Measurements from ENCODE around the gene LRRC7. TPM values are rescaled to one million over a fixed set of nuclear protein-coding genes. Genes with fewer than 3 reads are reported as not detected.

LRRC7 gene
- total and polyA plus RNA-seq, 8 donors = 3.4 to 5.9 (median 5.1) TPM; not detected in 2

- peaks cover 0 to 1% of the 10 kb centered on the region in 2 donors for H3K27me3 ChIP-seq
- H3K4me3 ChIP-seq = no peak overlapping the region
- no peaks in the 10 kb centered on the region for H3K36me3 ChIP-seq
- intact Hi-C loops (cut with DNase I) = no loop called here
- no peak for ATAC-seq
- DNase-seq = no peak
- no peaks in the 10 kb centered on the region for H3K4me1 ChIP-seq
- peaks cover 0 to 6% of the 10 kb centered on the region in 2 donors for H3K9me3 ChIP-seq
- TF ChIP-seq CTCF (IDR thresholded peaks at IDR 0.05) = no peak
- no peak overlapping the region for H3K27ac ChIP-seq
These were observed 165.3 kb downstream of the LRRC7 start for GRCh38 chr1:69733061-69733460.

- H3K27me3 ChIP-seq = peaks cover 0 to 5% of the 10 kb centered on the region in 2 donors
- peak; percentile 35 to 50 for TF ChIP-seq CTCF (IDR thresholded peaks at IDR 0.05)
- peak in 2 of 4 donors; percentile 17 to 41 for DNase-seq
- intact Hi-C loops (cut with DNase I) = no loop called here
- H3K27ac ChIP-seq = no peak overlapping the region
- no peaks in the 10 kb centered on the region for H3K36me3 ChIP-seq
- H3K4me3 ChIP-seq = no peak overlapping the region
- H3K4me1 ChIP-seq = no peaks in the 10 kb centered on the region
- H3K9me3 ChIP-seq = no peaks in the 10 kb centered on the region
- peak; percentile 88 for ATAC-seq
These were observed 169.9 kb downstream of the LRRC7 start for GRCh38 chr1:69737527-69738185.

GRCh38 chr1:69738458-69739250 lies 170.9 kb downstream of the LRRC7 start:
- no peak for TF ChIP-seq CTCF (IDR thresholded peaks at IDR 0.05)
- Histone ChIP-seq H3K4me1 (no peaks in the 10 kb centered on the region), H3K27me3 (peaks cover 0 to 5% of the 10 kb centered on the region in 2 donors), H3K4me3 (no peak overlapping the region), H3K36me3 (no peaks in the 10 kb centered on the region), H3K27ac (no peak overlapping the region), H3K9me3 (no peaks in the 10 kb centered on the region)
- ATAC-seq (no peak), DNase-seq (peak in 2 of 4 donors; percentile 24 to 47)
- intact Hi-C loops (cut with DNase I) = no loop called here

- DNase-seq = peak in 2 of 4 donors; percentile 45 to 48
These were observed 171.5 kb downstream of the LRRC7 start for GRCh38 chr1:69739251-69739605.

More at GRCh38 chr1:69739251-69739605, 171.5 kb downstream of the LRRC7 start:
- H3K9me3 ChIP-seq = no peaks in the 10 kb centered on the region
- no peak for ATAC-seq
- H3K27me3 ChIP-seq = peaks cover 0 to 5% of the 10 kb centered on the region in 2 donors
- H3K27ac ChIP-seq = no peak overlapping the region
- no peak for TF ChIP-seq CTCF (IDR thresholded peaks at IDR 0.05)
- intact Hi-C loops (cut with DNase I) = no loop called here
- H3K36me3 ChIP-seq = no peaks in the 10 kb centered on the region
- no peaks in the 10 kb centered on the region for H3K4me1 ChIP-seq
- no peak overlapping the region for H3K4me3 ChIP-seq

Measured in left lung (tissue), 10 donors.